Measurements from ENCODE around the gene QRSL1. TPM values are rescaled to one million over a fixed set of nuclear protein-coding genes. Genes with fewer than 3 reads are reported as not detected.

QRSL1 gene
- polyA plus RNA-seq, 3 donors = 5.7 to 7.8 (median 5.8) TPM

DNA sequence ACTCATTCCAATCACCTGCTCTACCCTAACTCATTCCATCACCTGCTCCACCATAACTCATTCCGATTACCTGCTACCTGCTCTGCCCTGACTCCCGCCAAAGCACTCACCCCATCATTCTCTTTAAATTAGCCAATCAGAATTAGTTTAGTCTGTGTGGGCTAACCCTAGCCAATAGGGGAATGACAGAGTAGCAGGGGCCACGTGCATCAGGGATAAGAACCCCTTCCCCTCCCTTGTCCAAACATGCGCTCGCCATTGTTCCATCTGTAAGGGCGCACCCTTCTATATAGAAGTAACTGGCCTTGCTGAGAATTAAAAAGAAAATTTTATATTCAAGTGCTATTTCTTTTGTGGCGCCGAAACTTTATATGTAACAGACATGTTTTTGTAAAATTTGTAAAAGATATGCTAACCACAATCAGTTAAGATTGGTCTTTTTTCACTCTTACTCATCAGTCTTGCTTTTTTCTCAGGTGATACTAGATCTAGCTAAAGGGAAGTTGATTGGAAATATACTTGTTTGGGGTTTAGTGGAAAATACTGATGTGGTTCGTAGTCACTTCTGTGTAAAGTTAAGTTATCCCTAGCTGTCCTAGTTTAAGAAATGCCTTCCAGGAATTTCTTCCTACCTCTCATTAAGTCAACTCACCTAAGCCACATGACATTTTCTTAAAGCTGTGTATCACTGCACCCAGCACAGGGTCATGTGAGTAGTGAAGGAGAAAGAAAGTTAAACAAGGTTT, 16.5 kb upstream of the QRSL1 start:
- Mint-ChIP-seq H3K4me3 (no peak overlapping the region), H3K27me3 (ENCODE audit: low read depth in 3 of 3) (peaks cover 0 to 2% (median 0%) of the 10 kb centered on the region in 3 donors), H3K9me3 (no peaks in the 10 kb centered on the region), H3K36me3 (peaks cover 42 to 60% of the 10 kb centered on the region in 2 donors), H3K27ac (peak overlapping the region in 2 of 7 donors; percentile 8 to 11), H3K4me1 (no peaks in the 10 kb centered on the region)
- DNase-seq = no peak
- WGBS (ENCODE audit: insufficient coverage) = no CpG with 5 or more reads among the region's 9 CpGs
- Histone ChIP-seq H2AFZ (ENCODE audit: insufficient read depth, low read depth, low read length, poor library complexity, severe bottlenecking) (no peak overlapping the region), H3K9me3 (replicated peaks in 1 of 2; ENCODE audit: control insufficient read depth in 1 of 2, insufficient read depth in 1 of 2, low read length in 2 of 2) (no peaks in the 10 kb centered on the region), H3K4me3 (replicated peaks in 1 of 3; ENCODE audit: low read depth in 2 of 3, low read length in 3 of 3) (no peak overlapping the region), H4K20me1 (ENCODE audit: insufficient read depth, low read length) (no peaks in the 10 kb centered on the region), H3K79me2 (ENCODE audit: insufficient read depth, low read length) (no peaks in the 10 kb centered on the region), H3K9ac (ENCODE audit: insufficient read depth, low read length, poor library complexity, severe bottlenecking) (no peak overlapping the region), H3K36me3 (replicated peaks in 1 of 2; ENCODE audit: control insufficient read depth in 1 of 2, insufficient read depth in 2 of 2, low read length in 2 of 2) (peaks cover 8 to 48% of the 10 kb centered on the region in 2 donors), H3K27ac (ENCODE audit: low read depth in 1 of 2, low read length in 2 of 2) (no peak overlapping the region), H3K27me3 (ENCODE audit: control insufficient read depth in 2 of 2, insufficient read depth in 2 of 2, low read length in 2 of 2) (no peaks in the 10 kb centered on the region), H3K4me1 (ENCODE audit: control insufficient read depth in 1 of 2, insufficient read depth in 2 of 2, low read length in 2 of 2) (no peaks in the 10 kb centered on the region), H3K4me2 (replicated peaks; ENCODE audit: extremely low read depth, low read length, poor library complexity, severe bottlenecking) (no peak overlapping the region)
- TF ChIP-seq, protein P1, sequence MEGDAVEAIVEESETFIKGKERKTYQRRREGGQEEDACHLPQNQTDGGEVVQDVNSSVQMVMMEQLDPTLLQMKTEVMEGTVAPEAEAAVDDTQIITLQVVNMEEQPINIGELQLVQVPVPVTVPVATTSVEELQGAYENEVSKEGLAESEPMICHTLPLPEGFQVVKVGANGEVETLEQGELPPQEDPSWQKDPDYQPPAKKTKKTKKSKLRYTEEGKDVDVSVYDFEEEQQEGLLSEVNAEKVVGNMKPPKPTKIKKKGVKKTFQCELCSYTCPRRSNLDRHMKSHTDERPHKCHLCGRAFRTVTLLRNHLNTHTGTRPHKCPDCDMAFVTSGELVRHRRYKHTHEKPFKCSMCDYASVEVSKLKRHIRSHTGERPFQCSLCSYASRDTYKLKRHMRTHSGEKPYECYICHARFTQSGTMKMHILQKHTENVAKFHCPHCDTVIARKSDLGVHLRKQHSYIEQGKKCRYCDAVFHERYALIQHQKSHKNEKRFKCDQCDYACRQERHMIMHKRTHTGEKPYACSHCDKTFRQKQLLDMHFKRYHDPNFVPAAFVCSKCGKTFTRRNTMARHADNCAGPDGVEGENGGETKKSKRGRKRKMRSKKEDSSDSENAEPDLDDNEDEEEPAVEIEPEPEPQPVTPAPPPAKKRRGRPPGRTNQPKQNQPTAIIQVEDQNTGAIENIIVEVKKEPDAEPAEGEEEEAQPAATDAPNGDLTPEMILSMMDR (IDR thresholded peaks at IDR 0.05) = no peak
- intact Hi-C loops (cut with micrococcal nuclease) = no loop called here

DNA sequence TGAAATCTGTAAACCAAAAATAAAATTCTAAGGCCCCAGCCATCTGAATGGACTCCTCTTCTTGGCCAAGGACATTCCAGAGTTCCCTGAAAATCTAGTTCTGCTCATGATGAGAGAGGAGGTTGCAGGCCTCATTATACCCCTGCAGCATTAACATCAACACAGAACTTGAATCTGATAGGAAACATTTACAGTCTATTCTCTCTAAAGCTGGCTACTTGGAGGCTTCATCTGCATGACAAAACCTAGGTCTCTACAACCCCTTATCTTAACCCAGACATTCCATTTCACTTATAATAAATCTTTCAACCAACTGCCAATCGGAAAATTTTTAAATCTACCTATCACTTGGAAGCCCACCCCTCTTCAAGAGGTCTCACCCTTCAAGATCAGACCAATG, 15.8 kb upstream of the QRSL1 start:
- no peaks in the 10 kb centered on the region for H3K79me2 ChIP-seq (ENCODE audit: insufficient read depth, low read length)
- H3K4me3 ChIP-seq (replicated peaks in 1 of 3; ENCODE audit: low read depth in 2 of 3, low read length in 3 of 3) = no peak overlapping the region
- no peaks in the 10 kb centered on the region for H3K27me3 ChIP-seq (ENCODE audit: control insufficient read depth in 2 of 2, insufficient read depth in 2 of 2, low read length in 2 of 2)
- TF ChIP-seq, protein P1 (IDR thresholded peaks at IDR 0.05) = no peak
- Mint-ChIP-seq H3K9me3 (no peaks in the 10 kb centered on the region), H3K27me3 (ENCODE audit: low read depth in 3 of 3) (peaks cover 0 to 2% (median 0%) of the 10 kb centered on the region in 3 donors), H3K27ac (peak overlapping the region in 1 of 7 donors; percentile 20), H3K4me1 (no peaks in the 10 kb centered on the region), H3K36me3 (peaks cover 46 to 65% of the 10 kb centered on the region in 2 donors), H3K4me3 (no peak overlapping the region)
- no peak overlapping the region for H3K4me2 ChIP-seq (replicated peaks; ENCODE audit: extremely low read depth, low read length, poor library complexity, severe bottlenecking)
- intact Hi-C loops (cut with micrococcal nuclease) = no loop called here
- no peak overlapping the region for H2AFZ ChIP-seq (ENCODE audit: insufficient read depth, low read depth, low read length, poor library complexity, severe bottlenecking)
- H3K36me3 ChIP-seq (replicated peaks in 1 of 2; ENCODE audit: control insufficient read depth in 1 of 2, insufficient read depth in 2 of 2, low read length in 2 of 2) = peaks cover 8 to 53% of the 10 kb centered on the region in 2 donors
- no peaks in the 10 kb centered on the region for H4K20me1 ChIP-seq (ENCODE audit: insufficient read depth, low read length)
- H3K9me3 ChIP-seq (replicated peaks in 1 of 2; ENCODE audit: control insufficient read depth in 1 of 2, insufficient read depth in 1 of 2, low read length in 2 of 2) = no peaks in the 10 kb centered on the region
- no peaks in the 10 kb centered on the region for H3K4me1 ChIP-seq (ENCODE audit: control insufficient read depth in 1 of 2, insufficient read depth in 2 of 2, low read length in 2 of 2)
- no peak overlapping the region for H3K27ac ChIP-seq (ENCODE audit: low read depth in 1 of 2, low read length in 2 of 2)
- DNase-seq = no peak
- WGBS (ENCODE audit: insufficient coverage) = no CpG with 5 or more reads among the region's 1 CpG
- no peak overlapping the region for H3K9ac ChIP-seq (ENCODE audit: insufficient read depth, low read length, poor library complexity, severe bottlenecking)

All from CD14-positive monocyte (primary cell).